ENCODE measurements around the gene APOA5. TPM values are rescaled to one million over a fixed set of nuclear protein-coding genes. Genes with fewer than 3 reads are reported as not detected.

APOA5 gene
- total and polyA plus RNA-seq, 2 of the 13 experiments (the other 11 are each of a cell fraction or from before 2014, with no cell fraction given): 44.0 to 49.1 TPM

- no peak for TF ChIP-seq ZNF318 (CRISPR knock-in tag; IDR thresholded peaks at IDR 0.05)
- TF ChIP-seq ZSCAN9 (CRISPR knock-in tag; IDR thresholded peaks at IDR 0.05; ENCODE audit: borderline replicate concordance): peak; percentile 87
- TF ChIP-seq SOX5 (CRISPR knock-in tag; IDR thresholded peaks at IDR 0.05; ENCODE audit: borderline replicate concordance): peak; percentile 49; the same call in 1 of the 2 replicates
- peak; percentile 73 for TF ChIP-seq TEAD3 (CRISPR knock-in tag; optimal IDR thresholded peaks at IDR 0.05; ENCODE audit: borderline replicate concordance)
- TF ChIP-seq KDM5A (IDR thresholded peaks at IDR 0.05; ENCODE audit: borderline replicate concordance, low read length): peak; percentile 97
- 0 out of 2 replicates have a peak, but pooled peaks have one; percentile 46 for TF ChIP-seq ISX (CRISPR knock-in tag; conservative IDR thresholded peaks at IDR 0.05)
- no peak for TF ChIP-seq TCF12 (IDR thresholded peaks at IDR 0.05)
- TF ChIP-seq TCF12 (CRISPR knock-in tag; IDR thresholded peaks at IDR 0.05): peak; percentile 51; the same call in 1 of the 2 replicates
- TF ChIP-seq GMEB2 (CRISPR knock-in tag; IDR thresholded peaks at IDR 0.05; ENCODE audit: low read depth): 0 out of 2 replicates have a peak, but pooled peaks have one; percentile 41
- TF ChIP-seq ZNF335 (CRISPR knock-in tag; IDR thresholded peaks at IDR 0.05): peak; percentile 73; the same call in 1 of the 2 replicates
- TF ChIP-seq BRF2 (CRISPR knock-in tag; IDR thresholded peaks at IDR 0.05): no peak; the same call in 1 of the 2 replicates
- peak; percentile 91; the same call in 1 of the 2 replicates for TF ChIP-seq GTF3A (CRISPR knock-in tag; conservative IDR thresholded peaks at IDR 0.05)
- TF ChIP-seq AFF4 (CRISPR knock-in tag; IDR thresholded peaks at IDR 0.05): no peak
- peak; percentile 49; the same call in 1 of the 2 replicates for TF ChIP-seq CEBPG (CRISPR knock-in tag; IDR thresholded peaks at IDR 0.05)
- TF ChIP-seq TOPORS (CRISPR knock-in tag; IDR thresholded peaks at IDR 0.05): peak; percentile 88
Observed at GRCh38 chr11:116772443-116773202, 19.1 kb downstream of the APOA5 start, which contains the start of gene BUD13 (continued).

Data from HepG2 (cell line).